ENCODE data around the gene ADAMTSL3. TPM values are rescaled to one million over a fixed set of nuclear protein-coding genes. Genes with fewer than 3 reads are reported as not detected.

The ADAMTSL3 gene
- total RNA-seq, 1 donor from 2014 or later = 43.3 TPM

DNA sequence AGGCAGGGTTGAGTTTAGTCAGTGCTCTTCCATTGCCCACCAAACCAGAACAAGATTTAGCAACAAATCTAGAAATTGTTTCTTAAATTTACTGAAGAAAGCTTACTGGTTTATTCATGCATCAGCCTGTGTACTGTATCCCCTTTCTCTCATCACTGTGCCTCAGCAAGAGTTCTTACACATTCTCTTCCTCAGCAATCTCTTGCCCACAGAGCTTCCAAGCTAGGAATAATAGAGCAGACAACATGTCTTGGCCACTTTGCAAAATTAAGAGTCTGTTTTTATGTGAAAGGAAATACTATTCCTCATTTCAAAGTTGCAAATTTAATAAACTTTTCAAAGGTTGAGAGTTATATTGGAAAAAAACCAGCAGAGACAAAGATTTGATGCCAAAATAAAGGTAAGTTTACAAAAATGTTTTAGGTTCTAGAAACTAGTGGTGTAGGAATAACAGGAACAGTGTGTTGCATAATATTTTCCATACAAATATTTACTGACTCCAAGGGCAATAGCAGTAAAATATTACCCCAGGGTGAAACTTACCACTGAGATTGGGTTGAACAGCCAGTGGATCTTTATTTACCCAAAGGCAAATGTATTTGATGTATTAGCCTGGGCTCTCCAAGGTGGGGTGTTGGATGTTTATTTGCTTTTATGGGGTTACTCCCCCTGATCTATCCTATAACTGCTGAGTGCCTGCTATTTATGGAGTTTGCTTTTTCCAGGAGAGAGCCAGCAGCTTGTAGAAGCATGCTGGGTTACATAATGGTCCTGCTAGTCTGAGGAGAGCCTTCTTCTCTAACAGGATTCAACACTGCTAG lies 276.7 kb downstream of the ADAMTSL3 start:
- H3K4me1 ChIP-seq (ENCODE audit: control insufficient read depth in 3 of 3, insufficient read depth in 3 of 3, low read length in 3 of 3) = peaks cover 0 to 5% (median 5%) of the 10 kb centered on the region in 3 donors
- no peak overlapping the region for H3K4me3 ChIP-seq (ENCODE audit: low read length in 3 of 3)
- H3K27ac ChIP-seq (ENCODE audit: low read depth, low read length) = no peak overlapping the region
- H3K9me3 ChIP-seq (ENCODE audit: control insufficient read depth in 3 of 3, low read length in 3 of 3) = no peaks in the 10 kb centered on the region
- H3K9ac ChIP-seq (ENCODE audit: low read depth in 1 of 3, low read length in 3 of 3) = no peak overlapping the region
- no peaks in the 10 kb centered on the region for H3K36me3 ChIP-seq (ENCODE audit: control insufficient read depth in 3 of 3, insufficient read depth in 3 of 3, low read length in 3 of 3)
- no peaks in the 10 kb centered on the region for H3K27me3 ChIP-seq (ENCODE audit: control insufficient read depth in 3 of 3, insufficient read depth in 3 of 3, low read length in 3 of 3)

DNA sequence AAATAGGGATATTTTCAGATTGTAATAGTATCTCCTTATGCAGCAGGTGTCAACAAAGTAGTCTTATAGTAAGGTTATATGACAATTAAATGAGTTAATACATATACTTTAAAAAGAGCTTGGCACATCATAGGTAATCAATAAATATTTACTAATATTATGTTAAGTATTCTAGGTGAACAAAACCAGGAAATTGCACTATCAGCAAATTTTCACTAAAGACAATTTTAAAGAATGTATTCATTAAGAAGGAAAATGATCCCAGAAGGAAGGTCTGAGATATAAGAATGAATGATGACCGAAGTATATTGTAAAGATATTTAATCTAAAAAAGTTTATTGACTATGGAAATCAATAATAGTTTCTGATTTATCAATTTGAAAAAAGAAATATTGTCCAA lies 281.9 kb downstream of the ADAMTSL3 start:
- no peak overlapping the region for H3K9ac ChIP-seq (ENCODE audit: low read depth in 1 of 3, low read length in 3 of 3)
- no peaks in the 10 kb centered on the region for H3K27me3 ChIP-seq (ENCODE audit: control insufficient read depth in 3 of 3, insufficient read depth in 3 of 3, low read length in 3 of 3)
- no peak overlapping the region for H3K27ac ChIP-seq (ENCODE audit: low read depth, low read length)
- H3K9me3 ChIP-seq (ENCODE audit: control insufficient read depth in 3 of 3, low read length in 3 of 3) = no peaks in the 10 kb centered on the region
- no peaks in the 10 kb centered on the region for H3K36me3 ChIP-seq (ENCODE audit: control insufficient read depth in 3 of 3, insufficient read depth in 3 of 3, low read length in 3 of 3)
- peaks cover 0 to 5% (median 0%) of the 10 kb centered on the region in 3 donors for H3K4me1 ChIP-seq (ENCODE audit: control insufficient read depth in 3 of 3, insufficient read depth in 3 of 3, low read length in 3 of 3)
- no peak overlapping the region for H3K4me3 ChIP-seq (ENCODE audit: low read length in 3 of 3)

DNA sequence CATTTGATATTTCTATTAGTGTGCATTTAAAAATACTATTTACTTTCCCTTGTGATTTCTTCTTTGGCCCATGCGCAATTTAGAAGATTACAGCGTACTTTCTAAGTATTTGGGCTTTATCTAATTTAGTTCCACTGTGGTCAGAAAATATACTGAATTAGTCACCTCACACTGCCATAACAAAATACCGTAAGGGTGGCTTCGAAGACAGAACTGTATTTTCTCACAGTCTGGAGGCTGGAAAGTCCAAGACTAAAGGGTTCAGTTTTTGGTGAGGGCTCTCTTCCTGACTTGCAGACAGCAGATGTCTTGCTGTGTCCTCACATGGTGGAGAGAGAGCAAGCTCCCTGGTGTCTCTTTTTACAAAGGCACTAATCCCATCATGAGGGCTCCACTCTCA lies 286.2 kb downstream of the ADAMTSL3 start:
- Histone ChIP-seq H3K27ac (ENCODE audit: low read depth, low read length) (no peak overlapping the region), H3K4me3 (ENCODE audit: low read length in 3 of 3) (no peak overlapping the region), H3K4me1 (ENCODE audit: control insufficient read depth in 3 of 3, insufficient read depth in 3 of 3, low read length in 3 of 3) (no peaks in the 10 kb centered on the region), H3K9me3 (ENCODE audit: control insufficient read depth in 3 of 3, low read length in 3 of 3) (no peaks in the 10 kb centered on the region), H3K9ac (ENCODE audit: low read depth in 1 of 3, low read length in 3 of 3) (no peak overlapping the region), H3K36me3 (ENCODE audit: control insufficient read depth in 3 of 3, insufficient read depth in 3 of 3, low read length in 3 of 3) (peaks cover 0 to 3% (median 0%) of the 10 kb centered on the region in 3 donors), H3K27me3 (ENCODE audit: control insufficient read depth in 3 of 3, insufficient read depth in 3 of 3, low read length in 3 of 3) (no peaks in the 10 kb centered on the region)

DNA sequence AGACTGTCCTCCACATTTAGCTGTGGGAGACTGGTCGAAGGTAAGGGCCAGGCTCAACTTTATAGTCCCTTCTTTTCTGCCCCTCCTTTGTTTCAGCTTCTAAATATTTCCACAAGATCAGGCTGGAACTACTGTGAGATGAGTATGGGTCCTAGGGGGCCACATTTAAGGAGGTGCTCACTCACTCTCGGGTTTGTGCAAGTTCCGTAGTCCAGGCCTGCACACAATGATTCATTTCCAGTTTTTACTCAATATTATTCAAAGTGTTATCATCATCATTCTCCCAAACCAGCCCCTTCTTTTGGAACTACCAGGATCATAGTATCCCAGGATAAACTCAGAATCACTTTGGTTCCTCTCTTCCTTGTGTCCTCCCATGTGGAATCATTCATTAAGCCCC lies 289.1 kb downstream of the ADAMTSL3 start:
- Histone ChIP-seq H3K4me3 (ENCODE audit: low read length in 3 of 3) (no peak overlapping the region), H3K27me3 (ENCODE audit: control insufficient read depth in 3 of 3, insufficient read depth in 3 of 3, low read length in 3 of 3) (no peaks in the 10 kb centered on the region), H3K36me3 (ENCODE audit: control insufficient read depth in 3 of 3, insufficient read depth in 3 of 3, low read length in 3 of 3) (peaks cover 0 to 4% (median 0%) of the 10 kb centered on the region in 3 donors), H3K4me1 (ENCODE audit: control insufficient read depth in 3 of 3, insufficient read depth in 3 of 3, low read length in 3 of 3) (no peaks in the 10 kb centered on the region), H3K9ac (ENCODE audit: low read depth in 1 of 3, low read length in 3 of 3) (no peak overlapping the region), H3K9me3 (ENCODE audit: control insufficient read depth in 3 of 3, low read length in 3 of 3) (no peaks in the 10 kb centered on the region), H3K27ac (ENCODE audit: low read depth, low read length) (no peak overlapping the region)

DNA sequence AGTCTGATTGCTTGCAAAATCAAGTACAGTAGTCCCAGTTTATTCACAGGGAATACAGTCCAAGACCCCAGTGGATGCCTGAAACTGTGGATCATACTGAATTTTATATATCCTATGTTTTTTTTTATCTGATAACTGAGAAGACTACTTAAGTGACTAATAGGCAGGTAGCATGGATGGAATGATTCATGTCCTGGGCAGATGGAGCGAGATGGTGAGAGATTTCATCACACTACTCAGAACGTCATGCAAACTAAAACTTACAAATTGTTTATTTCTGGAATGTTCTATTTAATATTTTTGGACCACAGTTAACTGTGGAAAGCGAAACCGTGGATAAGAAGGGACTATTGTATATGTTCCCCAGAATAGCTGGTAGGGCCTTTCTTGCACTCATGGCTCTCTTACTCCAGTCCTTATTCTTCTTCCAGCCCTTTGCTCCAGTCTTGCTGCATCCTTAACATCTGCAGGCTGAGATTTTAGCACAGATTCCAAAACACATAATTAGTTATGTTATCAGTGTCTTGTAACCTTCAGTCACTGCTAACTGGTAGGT lies 290.0 kb downstream of the ADAMTSL3 start:
- Histone ChIP-seq H3K4me3 (ENCODE audit: low read length in 3 of 3) (no peak overlapping the region), H3K36me3 (ENCODE audit: control insufficient read depth in 3 of 3, insufficient read depth in 3 of 3, low read length in 3 of 3) (peaks cover 0 to 4% (median 0%) of the 10 kb centered on the region in 3 donors), H3K4me1 (ENCODE audit: control insufficient read depth in 3 of 3, insufficient read depth in 3 of 3, low read length in 3 of 3) (no peaks in the 10 kb centered on the region), H3K27ac (ENCODE audit: low read depth, low read length) (no peak overlapping the region), H3K9me3 (ENCODE audit: control insufficient read depth in 3 of 3, low read length in 3 of 3) (no peaks in the 10 kb centered on the region), H3K9ac (ENCODE audit: low read depth in 1 of 3, low read length in 3 of 3) (no peak overlapping the region), H3K27me3 (ENCODE audit: control insufficient read depth in 3 of 3, insufficient read depth in 3 of 3, low read length in 3 of 3) (no peaks in the 10 kb centered on the region)

DNA sequence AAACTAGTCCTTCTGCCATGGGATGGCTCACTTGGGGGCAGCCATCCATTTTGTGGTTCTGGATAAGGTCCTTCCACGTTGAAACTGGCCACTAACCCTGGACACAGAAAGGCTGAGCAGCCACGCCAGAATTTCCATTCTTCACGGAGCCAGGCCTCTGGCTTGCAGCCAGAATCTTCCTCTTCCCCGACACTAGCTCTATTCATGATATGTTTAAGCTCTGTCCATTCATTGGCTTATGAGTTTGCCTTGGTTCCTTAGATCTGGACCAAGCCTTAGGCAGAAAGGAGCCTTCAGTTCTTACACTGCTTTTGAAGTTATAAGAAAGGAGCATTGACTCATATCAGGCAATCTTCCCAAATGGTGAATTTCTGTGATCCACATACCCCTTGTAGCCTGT lies 293.2 kb downstream of the ADAMTSL3 start:
- Histone ChIP-seq H3K4me1 (ENCODE audit: control insufficient read depth in 3 of 3, insufficient read depth in 3 of 3, low read length in 3 of 3) (no peaks in the 10 kb centered on the region), H3K9me3 (ENCODE audit: control insufficient read depth in 3 of 3, low read length in 3 of 3) (no peaks in the 10 kb centered on the region), H3K36me3 (ENCODE audit: control insufficient read depth in 3 of 3, insufficient read depth in 3 of 3, low read length in 3 of 3) (peaks cover 0 to 4% (median 0%) of the 10 kb centered on the region in 3 donors), H3K27ac (ENCODE audit: low read depth, low read length) (no peak overlapping the region), H3K4me3 (ENCODE audit: low read length in 3 of 3) (no peak overlapping the region), H3K27me3 (ENCODE audit: control insufficient read depth in 3 of 3, insufficient read depth in 3 of 3, low read length in 3 of 3) (no peaks in the 10 kb centered on the region), H3K9ac (ENCODE audit: low read depth in 1 of 3, low read length in 3 of 3) (no peak overlapping the region)

DNA sequence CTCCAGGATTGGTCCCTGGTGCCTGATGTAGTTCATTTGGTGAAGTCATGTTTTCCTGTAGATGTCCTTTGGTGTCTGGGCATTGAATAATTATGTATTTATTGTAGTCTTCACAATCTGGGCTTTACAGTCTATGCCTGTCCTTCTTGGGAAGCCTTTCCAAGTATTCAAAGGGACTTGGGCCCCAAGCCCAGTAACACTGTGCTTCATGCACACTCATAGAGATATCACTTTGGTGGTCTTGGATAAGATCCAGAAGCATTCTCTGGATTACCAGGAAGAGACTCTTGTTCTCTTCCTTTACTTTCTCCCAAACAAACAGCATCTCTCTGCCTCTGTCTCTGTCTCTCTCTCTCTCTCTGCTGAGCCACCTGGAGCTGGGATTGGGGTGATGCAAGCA lies 300.6 kb downstream of the ADAMTSL3 start:
- Histone ChIP-seq H3K4me1 (ENCODE audit: control insufficient read depth in 3 of 3, insufficient read depth in 3 of 3, low read length in 3 of 3) (no peaks in the 10 kb centered on the region), H3K9ac (ENCODE audit: low read depth in 1 of 3, low read length in 3 of 3) (no peak overlapping the region), H3K4me3 (ENCODE audit: low read length in 3 of 3) (no peak overlapping the region), H3K27me3 (ENCODE audit: control insufficient read depth in 3 of 3, insufficient read depth in 3 of 3, low read length in 3 of 3) (no peaks in the 10 kb centered on the region), H3K9me3 (ENCODE audit: control insufficient read depth in 3 of 3, low read length in 3 of 3) (no peaks in the 10 kb centered on the region), H3K36me3 (ENCODE audit: control insufficient read depth in 3 of 3, insufficient read depth in 3 of 3, low read length in 3 of 3) (no peaks in the 10 kb centered on the region), H3K27ac (ENCODE audit: low read depth, low read length) (no peak overlapping the region)

DNA sequence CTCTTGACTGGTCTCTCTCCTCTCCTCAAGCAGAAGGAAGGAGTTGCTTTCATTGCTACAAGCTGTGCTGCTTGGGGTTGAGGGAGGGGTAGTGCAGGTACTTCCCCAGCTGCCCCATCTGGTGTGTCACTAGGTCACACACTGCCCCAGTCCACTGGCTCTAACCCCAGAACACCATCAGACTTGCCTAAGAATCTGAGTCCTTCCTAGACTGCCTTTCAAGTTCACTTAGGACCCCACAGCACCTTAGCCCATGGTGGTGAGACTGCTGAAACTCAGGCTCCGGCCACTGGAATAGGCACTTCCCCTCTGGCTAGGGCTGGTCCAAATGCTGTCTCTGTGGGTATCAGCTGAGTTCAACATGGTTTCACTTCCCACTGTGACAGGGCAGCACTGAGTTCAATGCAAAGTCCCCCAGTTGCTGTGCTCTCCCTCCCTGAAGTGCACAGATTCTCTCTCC lies 301.9 kb downstream of the ADAMTSL3 start:
- Histone ChIP-seq H3K4me3 (ENCODE audit: low read length in 3 of 3) (no peak overlapping the region), H3K27me3 (ENCODE audit: control insufficient read depth in 3 of 3, insufficient read depth in 3 of 3, low read length in 3 of 3) (no peaks in the 10 kb centered on the region), H3K4me1 (ENCODE audit: control insufficient read depth in 3 of 3, insufficient read depth in 3 of 3, low read length in 3 of 3) (no peaks in the 10 kb centered on the region), H3K9me3 (ENCODE audit: control insufficient read depth in 3 of 3, low read length in 3 of 3) (no peaks in the 10 kb centered on the region), H3K9ac (ENCODE audit: low read depth in 1 of 3, low read length in 3 of 3) (no peak overlapping the region), H3K27ac (ENCODE audit: low read depth, low read length) (no peak overlapping the region), H3K36me3 (ENCODE audit: control insufficient read depth in 3 of 3, insufficient read depth in 3 of 3, low read length in 3 of 3) (no peaks in the 10 kb centered on the region)

DNA sequence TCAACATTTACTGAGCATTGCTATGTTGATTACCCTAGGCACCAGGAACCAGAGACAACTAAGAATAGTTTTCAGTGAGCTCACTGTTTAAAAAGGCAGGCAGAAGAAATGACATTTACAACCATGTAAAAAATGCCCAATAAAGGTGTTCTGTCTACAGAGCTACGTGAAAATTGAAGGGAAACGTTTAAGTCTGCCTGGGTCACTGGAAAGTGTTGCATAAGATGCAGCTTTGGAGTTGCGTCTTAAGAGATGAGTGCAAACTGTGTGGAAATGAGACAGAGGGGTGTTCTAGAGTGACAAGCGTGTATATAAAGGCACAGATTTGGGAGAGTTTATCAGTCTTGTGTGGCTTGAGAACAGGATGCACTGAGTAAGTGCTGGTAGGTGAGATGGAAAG lies 303.0 kb downstream of the ADAMTSL3 start:
- Histone ChIP-seq H3K4me3 (ENCODE audit: low read length in 3 of 3) (no peak overlapping the region), H3K27me3 (ENCODE audit: control insufficient read depth in 3 of 3, insufficient read depth in 3 of 3, low read length in 3 of 3) (no peaks in the 10 kb centered on the region), H3K36me3 (ENCODE audit: control insufficient read depth in 3 of 3, insufficient read depth in 3 of 3, low read length in 3 of 3) (no peaks in the 10 kb centered on the region), H3K9me3 (ENCODE audit: control insufficient read depth in 3 of 3, low read length in 3 of 3) (no peaks in the 10 kb centered on the region), H3K27ac (ENCODE audit: low read depth, low read length) (no peak overlapping the region), H3K4me1 (ENCODE audit: control insufficient read depth in 3 of 3, insufficient read depth in 3 of 3, low read length in 3 of 3) (no peaks in the 10 kb centered on the region), H3K9ac (ENCODE audit: low read depth in 1 of 3, low read length in 3 of 3) (no peak overlapping the region)

DNA sequence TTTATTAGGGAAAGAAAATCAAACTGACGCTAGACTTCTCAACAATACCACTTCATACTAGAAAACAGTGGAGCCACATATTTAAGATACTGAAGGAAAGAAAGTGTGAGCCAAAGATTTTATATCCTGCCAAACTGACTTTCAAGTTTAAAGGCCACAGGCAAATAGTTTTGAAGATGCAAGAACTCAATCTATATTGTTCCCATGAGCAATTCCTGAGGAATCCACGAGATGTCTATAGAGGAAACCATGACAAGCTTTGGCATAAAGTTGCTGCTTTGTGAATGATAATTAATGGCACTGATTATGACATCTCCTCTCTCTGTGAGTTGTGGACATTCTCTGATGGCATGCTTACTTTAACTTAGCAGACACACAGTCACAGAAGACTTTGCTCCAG lies 305.6 kb downstream of the ADAMTSL3 start:
- Histone ChIP-seq H3K4me3 (ENCODE audit: low read length in 3 of 3) (no peak overlapping the region), H3K9ac (ENCODE audit: low read depth in 1 of 3, low read length in 3 of 3) (no peak overlapping the region), H3K36me3 (ENCODE audit: control insufficient read depth in 3 of 3, insufficient read depth in 3 of 3, low read length in 3 of 3) (no peaks in the 10 kb centered on the region), H3K27ac (ENCODE audit: low read depth, low read length) (no peak overlapping the region), H3K9me3 (ENCODE audit: control insufficient read depth in 3 of 3, low read length in 3 of 3) (peaks cover 0 to 4% (median 0%) of the 10 kb centered on the region in 3 donors), H3K4me1 (ENCODE audit: control insufficient read depth in 3 of 3, insufficient read depth in 3 of 3, low read length in 3 of 3) (no peaks in the 10 kb centered on the region), H3K27me3 (ENCODE audit: control insufficient read depth in 3 of 3, insufficient read depth in 3 of 3, low read length in 3 of 3) (no peaks in the 10 kb centered on the region)

Measured in skeletal muscle tissue (tissue), 4 donors.